Stimulated activated CD8-positive, alpha-beta memory T cell treated with anti-CD3 and anti-CD28 coated beads, Interleukin-4, amount 100 ng/mL, for 4 hours (primary cell): ENCODE measurements around the gene CRTAC1.

Source experiments
- DNase-seq, 2 donors: peaks; one replicate each; pipeline ENCODE4 v3.0.0-alpha.2; 2020; ENCODE audit warnings: low read depth in 2 of 2, low spot score in 1 of 2

CRTAC1 gene

DNA sequence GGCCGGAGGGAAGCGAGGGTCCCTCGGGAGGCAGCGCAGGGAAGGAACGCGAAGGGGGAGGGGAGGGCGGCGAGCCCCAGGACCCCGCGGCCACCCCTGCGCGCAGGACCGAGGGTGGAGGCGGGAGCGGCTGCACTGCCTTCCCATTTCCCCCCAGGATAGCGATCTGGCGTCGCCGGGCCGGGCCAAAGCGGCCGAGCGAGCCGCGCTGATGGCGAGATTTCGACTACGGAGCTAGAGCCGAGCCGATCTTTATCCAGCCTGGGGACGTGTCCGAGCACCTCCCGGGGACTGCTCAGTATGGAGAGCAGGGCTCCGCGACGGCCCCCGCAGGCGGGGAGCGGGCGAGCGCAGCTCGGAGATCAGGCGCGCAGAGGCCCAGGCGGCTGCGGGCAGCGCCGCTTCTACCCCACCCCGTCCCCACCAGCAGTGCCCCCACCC lies 590 bp upstream of the CRTAC1 start:
- DNase-seq = no peak

- DNase-seq = no peak
Observed at GRCh38 chr10:98029149-98030092, 1.0 kb downstream of the CRTAC1 start.

- DNase-seq = peak; percentile 3 to 39
Observed at GRCh38 chr10:98028168-98028770, 2.2 kb downstream of the CRTAC1 start.

DNA sequence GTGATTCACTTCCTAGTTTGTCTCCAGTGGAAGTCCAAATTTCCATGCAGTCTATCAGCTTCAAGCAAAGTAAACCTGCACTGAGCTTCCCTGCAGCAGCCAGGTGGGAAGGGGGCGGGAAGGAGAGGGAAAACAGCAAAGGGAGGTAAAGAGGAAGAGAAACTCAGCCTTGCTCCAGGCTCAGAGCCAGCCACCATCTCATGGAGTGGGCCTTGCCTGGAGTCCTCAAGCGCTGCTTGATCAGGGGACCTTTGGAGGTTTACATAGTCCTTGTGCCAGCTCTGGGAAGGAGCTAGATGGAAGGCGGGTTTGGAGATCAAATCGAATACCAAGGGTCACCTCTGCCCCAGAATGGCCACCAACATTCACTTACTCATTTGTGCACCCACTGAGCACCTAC lies 7.4 kb downstream of the CRTAC1 start:
- no peak for DNase-seq

DNA sequence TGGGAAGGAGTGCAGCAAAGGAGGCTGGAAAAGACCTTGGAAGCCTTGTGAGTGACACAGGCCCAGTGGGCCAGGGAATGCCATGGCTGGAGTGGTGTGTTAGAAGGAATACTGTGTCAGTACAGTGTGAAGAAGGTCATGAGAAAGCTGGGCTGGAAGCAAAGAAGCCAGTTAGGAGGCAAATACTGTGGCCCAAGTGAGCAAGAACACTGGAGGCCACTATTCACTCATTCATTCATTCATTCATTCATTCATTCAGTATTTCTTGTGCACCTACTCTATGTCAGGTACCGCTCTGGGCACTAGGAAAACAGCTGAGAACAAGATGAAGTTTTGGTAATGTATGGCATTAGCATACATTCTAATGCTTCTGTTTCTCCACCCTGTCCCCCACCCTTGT lies 9.6 kb downstream of the CRTAC1 start:
- no peak for DNase-seq

- DNase-seq = no peak
Observed at GRCh38 chr10:98020254-98020653, 10.2 kb downstream of the CRTAC1 start.

GRCh38 chr10:98019784-98020183 lies 10.6 kb downstream of the CRTAC1 start:
- no peak for DNase-seq

DNA sequence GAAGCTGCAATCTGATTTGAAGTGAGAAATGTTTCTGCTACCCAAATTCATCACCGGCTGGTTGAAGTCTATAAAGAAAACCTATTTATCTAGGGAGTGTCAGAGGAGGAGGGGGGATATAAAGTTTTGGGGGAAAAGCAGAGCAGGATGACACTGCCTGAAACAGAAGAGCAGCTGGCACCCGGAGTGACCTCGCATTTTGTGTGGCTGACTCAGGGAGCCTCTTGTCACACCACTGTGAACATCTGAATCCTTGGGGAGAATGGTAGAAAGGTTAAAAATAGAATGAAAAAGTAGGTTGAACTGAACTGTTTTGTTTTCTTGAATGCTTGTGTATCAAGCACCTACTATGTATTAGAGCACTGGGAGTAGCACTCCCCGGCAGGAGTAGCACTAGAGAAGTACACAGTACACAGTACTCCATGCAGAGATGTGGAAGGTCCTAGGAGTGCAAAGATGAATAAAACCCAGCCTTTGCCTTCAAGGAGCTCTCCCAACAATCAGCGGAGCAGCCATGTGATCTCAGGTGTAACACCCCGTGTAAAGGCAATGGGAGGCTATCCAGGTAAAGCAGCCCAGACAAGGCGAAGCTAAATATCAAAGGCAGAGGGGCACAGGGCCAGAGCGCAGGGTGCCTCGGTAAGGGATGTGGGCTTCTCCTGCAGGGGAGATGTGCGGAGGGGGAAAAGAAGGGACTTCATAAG lies 13.5 kb downstream of the CRTAC1 start:
- no peak for DNase-seq

GRCh38 chr10:98013776-98014175 lies 16.6 kb downstream of the CRTAC1 start:
- no peak for DNase-seq

GRCh38 chr10:98013122-98013521 lies 17.3 kb downstream of the CRTAC1 start:
- no peak for DNase-seq

- no peak for DNase-seq
Observed at GRCh38 chr10:98012644-98013043, 17.8 kb downstream of the CRTAC1 start.

- DNase-seq = no peak
Observed at GRCh38 chr10:98010939-98011685, 19.3 kb downstream of the CRTAC1 start.

DNA sequence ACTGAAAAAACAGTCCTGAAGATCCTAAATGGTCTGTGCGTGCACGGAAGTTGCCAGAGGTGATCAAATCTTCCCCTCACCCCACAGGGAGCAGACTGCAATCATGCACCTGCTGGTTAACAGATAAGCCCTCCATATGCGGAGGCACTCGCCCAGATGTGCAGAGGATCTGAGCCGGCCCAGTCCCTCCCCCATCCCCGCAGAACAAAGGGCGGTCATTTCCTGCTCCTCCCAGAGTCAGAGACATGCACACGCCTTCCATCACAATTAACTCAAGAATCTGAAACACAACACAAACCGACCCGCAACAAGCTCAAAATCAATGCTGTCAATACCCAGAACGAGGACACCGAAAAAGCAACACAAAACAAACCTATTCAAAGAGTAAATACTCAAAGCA lies 24.2 kb downstream of the CRTAC1 start:
- DNase-seq = no peak

GRCh38 chr10:98001736-98002135 lies 28.7 kb downstream of the CRTAC1 start:
- DNase-seq = no peak

DNA sequence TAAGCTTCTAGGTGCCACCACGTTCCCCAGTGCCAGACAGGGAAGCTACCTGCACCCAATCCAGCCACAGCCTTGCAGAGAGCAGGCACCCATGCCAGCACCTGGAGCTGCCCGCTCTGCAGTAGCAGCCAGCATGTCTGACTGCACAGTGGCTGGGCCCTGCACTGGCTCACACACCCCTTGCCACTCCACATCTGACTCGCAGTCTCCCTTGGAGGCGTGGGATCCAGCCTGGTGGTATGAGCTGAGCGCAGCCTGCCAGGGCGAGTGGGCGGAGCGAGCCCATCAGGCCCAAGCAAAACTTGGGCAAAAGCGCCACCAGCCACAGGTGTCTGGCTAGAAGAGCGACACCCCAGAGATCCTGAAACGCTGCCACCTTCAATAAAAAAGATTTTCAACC lies 30.1 kb downstream of the CRTAC1 start:
- no peak for DNase-seq

GRCh38 chr10:97999923-98000248 lies 30.5 kb downstream of the CRTAC1 start:
- DNase-seq = no peak

DNA sequence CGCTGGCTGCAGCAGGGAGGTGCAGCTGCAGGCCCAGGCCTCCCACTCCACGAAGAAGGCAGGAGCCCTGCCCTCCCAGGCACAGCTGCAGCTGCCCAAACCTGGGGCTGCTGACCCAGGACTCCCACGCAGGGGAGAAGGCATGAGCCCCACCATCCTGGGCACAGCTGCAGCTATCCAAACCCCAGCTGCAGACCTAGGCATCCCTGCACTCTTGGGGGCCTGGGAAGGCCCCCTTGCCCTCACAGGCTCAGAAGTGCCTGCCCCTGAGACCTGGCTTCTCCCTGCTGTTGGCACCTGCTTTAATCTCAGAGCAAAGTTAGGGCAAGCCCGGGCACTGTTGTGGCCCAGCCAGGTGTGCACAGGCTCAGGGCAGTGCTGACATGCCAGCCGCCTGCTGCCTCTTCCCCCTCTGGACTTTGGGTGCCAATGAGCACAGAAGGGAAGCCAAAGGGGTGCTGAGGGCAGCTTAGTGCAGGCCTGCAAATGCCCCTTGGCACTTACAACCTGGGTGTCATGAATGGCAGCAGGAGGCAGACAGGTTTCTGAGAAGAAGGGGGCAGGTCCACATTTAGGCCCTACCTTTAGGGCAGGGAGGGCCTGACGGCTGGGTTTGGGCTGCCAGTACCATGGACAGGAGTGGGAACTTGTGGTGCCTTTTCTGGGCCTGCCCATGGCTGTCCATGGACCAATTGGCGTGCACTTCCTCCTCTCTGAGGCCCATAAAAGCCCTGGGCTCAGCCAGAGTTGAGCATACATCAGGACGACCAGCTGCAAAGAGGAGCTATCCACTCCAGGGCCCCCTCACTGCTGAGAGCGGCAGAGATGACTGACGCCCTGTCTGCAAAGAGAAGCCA lies 31.1 kb downstream of the CRTAC1 start:
- no peak for DNase-seq

- DNase-seq = no peak
Observed at GRCh38 chr10:97991871-97992270, 38.5 kb downstream of the CRTAC1 start.

GRCh38 chr10:97981816-97982215 lies 48.6 kb downstream of the CRTAC1 start:
- DNase-seq = no peak

- no peak for DNase-seq
Observed at GRCh38 chr10:97977673-97978072, 52.7 kb downstream of the CRTAC1 start.
